ENCODE data around the gene FUBP3.

DNA sequence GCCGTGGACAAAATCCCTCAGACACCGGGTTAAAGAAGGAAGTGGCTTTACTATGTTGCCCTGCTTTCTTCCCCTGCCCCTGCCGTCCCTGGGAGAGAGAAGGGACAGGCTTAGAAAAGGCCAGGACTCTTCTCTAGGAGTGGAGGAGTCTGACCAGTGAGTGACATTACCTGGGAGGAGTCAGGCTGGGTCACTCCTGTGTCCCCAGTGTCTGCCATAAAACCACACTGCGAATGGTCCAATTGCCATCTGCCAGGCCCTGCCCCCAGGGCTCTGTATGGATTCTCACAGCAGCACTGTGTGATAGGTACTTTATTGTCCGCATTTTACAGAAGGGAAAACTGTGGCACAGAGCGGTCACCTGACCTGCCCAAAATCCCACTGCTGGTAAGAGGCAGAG is 31.3 kb upstream of the FUBP3 start:
- TF ChIP-seq, protein P1, sequence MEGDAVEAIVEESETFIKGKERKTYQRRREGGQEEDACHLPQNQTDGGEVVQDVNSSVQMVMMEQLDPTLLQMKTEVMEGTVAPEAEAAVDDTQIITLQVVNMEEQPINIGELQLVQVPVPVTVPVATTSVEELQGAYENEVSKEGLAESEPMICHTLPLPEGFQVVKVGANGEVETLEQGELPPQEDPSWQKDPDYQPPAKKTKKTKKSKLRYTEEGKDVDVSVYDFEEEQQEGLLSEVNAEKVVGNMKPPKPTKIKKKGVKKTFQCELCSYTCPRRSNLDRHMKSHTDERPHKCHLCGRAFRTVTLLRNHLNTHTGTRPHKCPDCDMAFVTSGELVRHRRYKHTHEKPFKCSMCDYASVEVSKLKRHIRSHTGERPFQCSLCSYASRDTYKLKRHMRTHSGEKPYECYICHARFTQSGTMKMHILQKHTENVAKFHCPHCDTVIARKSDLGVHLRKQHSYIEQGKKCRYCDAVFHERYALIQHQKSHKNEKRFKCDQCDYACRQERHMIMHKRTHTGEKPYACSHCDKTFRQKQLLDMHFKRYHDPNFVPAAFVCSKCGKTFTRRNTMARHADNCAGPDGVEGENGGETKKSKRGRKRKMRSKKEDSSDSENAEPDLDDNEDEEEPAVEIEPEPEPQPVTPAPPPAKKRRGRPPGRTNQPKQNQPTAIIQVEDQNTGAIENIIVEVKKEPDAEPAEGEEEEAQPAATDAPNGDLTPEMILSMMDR (IDR thresholded peaks at IDR 0.05) = no peak
- no peak for TF ChIP-seq POLR2A (IDR thresholded peaks at IDR 0.05)
